HepG2 (cell line): ENCODE results near the gene RAD54L. TPM values are rescaled to one million over a fixed set of nuclear protein-coding genes. Genes with fewer than 3 reads are reported as not detected.

ENCODE experiments used
- GMEB2 ChIP-seq: IDR thresholded peaks from 2 replicates; pipeline ENCODE4 v1.6.1; 2016; ENCODE audit warnings: missing biosample characterization, missing genetic modification reagents, low read depth
- HBP1 ChIP-seq: IDR thresholded peaks from 2 replicates; pipeline ENCODE4 v1.6.1; 2016; ENCODE audit warnings: low read depth, control low read depth
- ISX ChIP-seq: sonication (generic); formaldehyde crosslinking; conservative IDR thresholded peaks from 2 replicates; pipeline ENCODE4 v1.5.0; 2020; ENCODE audit warnings: missing genetic modification reagents
- MED1 ChIP-seq: sonication (generic); formaldehyde crosslinking; IDR thresholded peaks from 2 replicates; pipeline ENCODE4 v1.4.0; 2020; ENCODE audit warnings: missing genetic modification reagents
- NFRKB ChIP-seq: fragments of 450-650 bp; IDR thresholded peaks from 2 replicates; pipeline ENCODE4 v1.6.1; 2017
- PAWR ChIP-seq: sonication (generic); formaldehyde crosslinking; IDR thresholded peaks from 2 replicates; pipeline ENCODE4 v1.4.0; 2020; ENCODE audit warnings: missing genetic modification reagents, mild to moderate bottlenecking, borderline replicate concordance
- POLR2AphosphoS2 ChIP-seq: IDR thresholded peaks from 2 replicates; pipeline ENCODE4 v1.6.1; 2011; ENCODE audit warnings: low read depth, low read length, improper control_type of control experiment
- RERE ChIP-seq: IDR thresholded peaks from 2 replicates; pipeline ENCODE4 v1.6.1; 2016; ENCODE audit warnings: low read depth, missing genetic modification reagents, missing compliant biosample characterization
- RFX1 ChIP-seq: fragments of 450-650 bp; IDR thresholded peaks from 2 replicates; pipeline ENCODE4 v1.6.1; 2017
- ZKSCAN1 ChIP-seq: fragments of 150-350 bp; IDR thresholded peaks from 2 replicates; pipeline ENCODE4 v1.6.1; 2014; ENCODE audit warnings: low read length
- ZNF12 ChIP-seq: sonication (generic); formaldehyde crosslinking; IDR thresholded peaks from 2 replicates; pipeline ENCODE4 v1.5.0; 2020; ENCODE audit warnings: missing genetic modification reagents
- ZNF318 ChIP-seq: sonication (generic); formaldehyde crosslinking; IDR thresholded peaks from 2 replicates; pipeline ENCODE4 v1.4.0; 2020; ENCODE audit warnings: mild to moderate bottlenecking, missing genetic modification reagents
- polyA plus RNA-seq, 8 experiments: library from polyadenylated mRNA; depleted of rRNA in 3 of 8; stranded (reverse) in 7 of 8; unstranded in 1 of 8; fragments of >200 nt; fragmentation: Illumina TruSeq in 4 of 8; extraction: Trizol in 4 of 8; gene quantifications; 2 replicates each; pipeline versions ENCODE4 v1.2.1 to v1.2.3, GENCODE V29; 2011 to 2016; ENCODE audit warnings: low read depth in 4 of 8, missing spikeins in 1 of 8, mixed read lengths in 1 of 8; ENCODE audit not compliant: insufficient read depth in 1 of 8
- total RNA-seq, 5 experiments: library from RNA; depleted of rRNA; stranded (reverse); fragments of >200 nt; fragmentation: Illumina TruSeq; extraction: Trizol; gene quantifications; 2 replicates each; pipeline ENCODE4 v1.2.3, GENCODE V29; 2016; ENCODE audit warnings: low read depth in 1 of 5
- TF ChIP-seq, protein P1 (sequence below): IDR thresholded peaks from 2 replicates; pipeline ENCODE4 v1.6.1; 2012; ENCODE audit warnings: inconsistent platforms

RAD54L gene
- total and polyA plus RNA-seq, 2 of the 13 experiments (the other 11 are each of a cell fraction or from before 2014, with no cell fraction given), result 10.2 to 30.0 TPM

DNA sequence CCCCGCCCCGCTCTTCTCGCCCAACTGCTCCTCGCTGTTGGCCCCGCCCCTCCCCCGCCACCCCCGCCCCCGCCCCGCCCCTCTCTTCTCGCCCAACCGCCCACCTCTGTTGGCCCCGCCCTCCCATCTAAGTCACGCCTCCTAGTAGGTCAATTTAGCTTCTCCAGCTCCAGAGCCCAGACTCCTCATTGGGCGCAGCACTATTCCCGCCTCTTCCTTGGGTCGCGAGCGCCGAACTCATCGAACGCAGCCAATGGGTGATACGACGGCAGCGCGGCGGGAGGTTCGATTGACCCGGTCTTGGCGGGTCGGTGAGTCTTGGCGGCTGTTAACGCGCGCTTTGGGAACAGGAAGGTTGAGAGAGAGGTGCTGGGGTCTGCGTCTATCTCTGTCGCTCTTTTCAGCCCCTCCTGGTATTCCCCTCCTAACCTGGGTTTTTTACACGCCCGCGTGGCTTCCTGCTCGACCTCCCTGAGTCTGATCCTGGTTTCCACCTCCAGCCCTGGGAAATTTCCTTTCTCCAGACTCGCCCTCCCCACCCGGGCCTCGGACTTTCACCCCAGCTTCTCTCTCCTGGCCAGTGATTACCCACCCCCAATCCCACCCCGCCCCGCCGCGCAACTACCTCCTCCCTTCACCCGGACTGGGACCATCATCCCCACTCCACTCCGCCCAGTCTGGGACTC is at the start of gene RAD54L (continued):
- no peak for TF ChIP-seq ZNF318 (CRISPR knock-in tag)
- TF ChIP-seq, protein P1, sequence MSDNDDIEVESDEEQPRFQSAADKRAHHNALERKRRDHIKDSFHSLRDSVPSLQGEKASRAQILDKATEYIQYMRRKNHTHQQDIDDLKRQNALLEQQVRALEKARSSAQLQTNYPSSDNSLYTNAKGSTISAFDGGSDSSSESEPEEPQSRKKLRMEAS, result peak; percentile 74
- TF ChIP-seq NFRKB, result no peak
- no peak for TF ChIP-seq PAWR (CRISPR knock-in tag)
- TF ChIP-seq HBP1 (CRISPR knock-in tag), result peak; percentile 97
- no peak for TF ChIP-seq ZKSCAN1
- TF ChIP-seq ISX (CRISPR knock-in tag), result no peak
- TF ChIP-seq POLR2AphosphoS2, result peak; percentile 85; the same call in 1 of the 2 replicates
- no peak for TF ChIP-seq ZNF12 (CRISPR knock-in tag)
- no peak for TF ChIP-seq GMEB2
- no peak for TF ChIP-seq RERE (CRISPR knock-in tag)
- no peak for TF ChIP-seq RFX1
- peak; percentile 51 for TF ChIP-seq MED1 (CRISPR knock-in tag)
